Skin of body (tissue), 2 donors: ENCODE measurements around the gene GPR89A. TPM values are rescaled to one million over a fixed set of nuclear protein-coding genes. Genes with fewer than 3 reads are reported as not detected.
"Not testable (repeated sequence)": the region's sequence is repeated elsewhere in the genome, so short reads cannot be mapped to it uniquely, and the experiment has no call there.

ENCODE experiments used
- DNase-seq: peaks from one replicate; lab custom pipeline; 2025; lab: John Stamatoyannopoulos, UW
- total RNA-seq: library from RNA; depleted of rRNA; stranded (reverse); fragments of >200 nt; gene quantifications from one replicate; pipeline ENCODE4 v1.2.3, GENCODE V29; 2014

GPR89A gene
- total RNA-seq, 1 donor from 2014 or later, result 24.9 TPM

DNA sequence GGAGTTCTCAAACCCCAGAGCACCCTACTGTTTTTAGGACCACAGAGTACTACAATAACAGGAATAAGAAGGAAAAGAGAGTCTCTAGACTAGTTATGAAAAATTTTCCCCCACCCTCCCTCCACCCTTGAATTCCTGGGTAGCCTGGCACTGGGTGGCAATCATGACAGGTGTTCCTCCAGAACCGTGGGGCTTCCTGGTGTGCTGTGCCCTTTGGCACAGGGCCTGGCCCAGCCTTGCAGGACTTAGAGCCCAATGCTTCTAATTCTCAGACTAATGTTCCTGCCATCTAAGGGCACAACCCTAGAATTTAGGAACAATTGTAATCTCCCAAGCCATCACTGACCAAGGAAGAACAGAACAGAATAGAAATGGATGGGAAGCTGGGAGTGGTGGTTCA lies 110.0 kb downstream of the GPR89A start:
- DNase-seq, result no peak

DNA sequence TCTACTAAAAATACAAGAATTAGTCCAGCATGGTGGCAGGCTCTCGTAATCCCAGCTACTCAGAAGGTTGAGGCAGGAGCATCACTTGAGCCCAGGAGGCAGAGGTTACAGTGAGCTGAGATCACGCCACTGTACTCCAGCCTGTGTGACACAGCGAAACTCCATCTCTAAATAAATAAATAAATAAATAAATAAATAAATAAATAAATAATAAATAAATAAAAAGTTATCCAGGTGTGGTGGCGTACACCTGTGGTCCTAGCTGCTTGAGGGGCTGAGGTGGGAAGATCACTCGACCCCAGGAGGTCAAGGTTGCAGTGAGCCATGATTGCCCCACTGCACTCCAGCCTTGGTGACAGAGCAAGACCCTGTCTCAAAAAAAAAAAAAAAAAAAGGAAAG lies 110.7 kb downstream of the GPR89A start:
- not testable (repeated sequence) for DNase-seq

DNA sequence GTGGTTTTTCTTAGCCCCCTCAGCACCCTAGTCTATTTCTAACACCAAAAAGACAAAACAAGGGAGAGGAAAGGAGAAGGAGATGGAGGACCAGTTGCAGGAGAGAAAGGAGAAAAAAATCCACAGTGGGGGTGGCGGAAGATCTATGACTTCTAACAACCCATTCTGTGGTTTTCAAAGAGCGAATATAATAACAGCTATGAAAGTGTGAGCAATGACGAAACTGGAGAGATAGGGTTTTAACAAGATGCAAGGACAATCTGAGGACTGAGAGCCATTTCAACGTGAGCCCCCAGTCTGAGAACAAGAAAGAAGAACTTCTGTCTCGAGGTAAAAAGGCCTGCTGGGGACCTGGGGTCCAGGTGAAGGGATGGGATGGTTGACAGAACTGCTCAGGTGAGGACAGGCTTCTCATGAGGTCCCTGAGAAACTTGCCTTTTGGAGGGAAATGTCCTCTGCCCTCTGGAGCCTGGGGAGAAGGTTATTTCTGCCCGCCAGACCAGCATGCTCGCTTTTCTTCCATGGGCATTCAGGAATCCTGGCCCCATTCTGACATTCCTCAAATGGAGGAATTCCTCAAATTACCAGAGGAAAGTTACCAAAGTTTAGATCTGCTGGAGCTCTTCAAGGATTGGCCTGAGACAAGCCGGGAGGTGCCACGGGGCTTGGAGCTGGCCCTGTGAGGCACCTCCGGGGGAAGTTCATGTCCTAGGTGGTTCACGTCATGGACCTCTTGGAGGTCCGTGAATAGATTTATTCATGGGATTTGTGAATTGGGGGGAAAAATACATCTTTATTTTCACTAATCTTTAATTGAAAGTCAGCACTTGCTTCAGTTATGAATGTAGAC lies 111.7 kb downstream of the GPR89A start, which contains the start of gene CD160:
Gene CD160, plus strand, starts transcription at position 270 of the 850 bp plus-strand sequence. CDS start 8,829 bp downstream, outside the sequence.
- DNase-seq, result no peak

Other genes starting within 250 kb of the GPR89A start
- gene NBPF20, start 182.4 kb upstream of the GPR89A start, total RNA-seq, result 2.3 TPM
- gene PDZK1, start 99.4 kb downstream of the GPR89A start, total RNA-seq, result 8.7 TPM
- not detected for gene CD160, start 111.5 kb downstream of the GPR89A start, total RNA-seq
- gene RNF115, start 216.1 kb downstream of the GPR89A start, total RNA-seq, result 14.4 TPM
- gene POLR3C, start 216.2 kb downstream of the GPR89A start, total RNA-seq, result 18.8 TPM
- 2.5 TPM for gene NUDT17, start 237.6 kb downstream of the GPR89A start, total RNA-seq